ENCODE measurements around the gene GUSB. TPM values are rescaled to one million over a fixed set of nuclear protein-coding genes. Genes with fewer than 3 reads are reported as not detected.

GUSB gene
- total and polyA plus RNA-seq, 2 of the 8 experiments (the other 6 are each of a cell fraction or from before 2014, with no cell fraction given) = 43.6 to 71.3 TPM

DNA sequence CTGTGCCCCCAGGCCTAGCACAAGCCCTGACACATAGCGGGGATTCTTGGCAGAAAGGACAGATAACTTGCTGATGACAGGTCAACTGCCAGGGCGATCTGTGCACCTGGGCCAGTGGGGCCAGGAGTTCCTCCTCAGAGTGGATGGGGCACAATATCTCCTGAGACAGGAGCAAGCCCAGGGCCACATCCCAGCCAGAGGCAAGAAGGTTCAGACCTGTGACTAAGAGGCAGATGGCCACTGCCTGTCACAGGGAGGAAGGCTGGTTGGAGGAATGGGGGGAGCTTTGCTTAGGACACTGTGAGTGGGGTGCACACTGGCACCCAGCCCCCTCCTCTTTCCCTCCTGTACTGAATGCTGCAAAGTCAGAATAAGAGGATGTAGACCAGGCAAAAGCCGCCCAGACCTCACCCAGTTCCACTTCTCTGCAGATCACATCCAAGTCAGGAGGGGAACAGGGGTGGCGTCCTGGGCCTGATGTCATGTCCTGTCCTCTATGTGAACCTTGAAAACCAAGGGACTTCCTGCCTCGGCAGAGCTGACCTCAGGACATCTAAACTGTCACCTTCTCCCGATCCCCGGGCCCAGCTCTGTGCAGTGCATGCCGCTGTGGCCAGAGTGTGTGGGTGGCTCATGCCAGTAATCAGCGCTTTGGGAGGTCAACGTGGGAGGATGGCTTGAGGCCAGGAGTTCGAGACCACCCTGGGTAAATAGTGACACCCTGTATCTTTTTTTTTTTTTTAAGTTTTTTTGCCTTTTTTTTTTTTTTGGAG, 1.3 kb downstream of the GUSB start:
- ChIA-PET POLR2A (ENCODE audit: partially characterized antibody) (interaction anchor here (0.5 to 2.1 kb wide), 5 partner anchors 9 to 20 kb away, joined by 3 to 6 read pairs (median 3); no protein-coding TSS in a partner anchor), CTCF (ENCODE audit: partially characterized antibody) (no interaction called here)
- no peak overlapping the region for H3K4ac ChIP-seq (replicated peaks; ENCODE audit: insufficient read length, low read depth, low read length)
- H4K20me1 ChIP-seq (replicated peaks in 1 of 2; ENCODE audit: control insufficient read depth in 1 of 2, insufficient read depth in 2 of 2, low read length in 2 of 2) = peaks cover 4 to 16% of the 10 kb centered on the region in 2 experiments
- H3K14ac ChIP-seq (ENCODE audit: insufficient read length) = no peak overlapping the region
- no peak overlapping the region for H4K5ac ChIP-seq (ENCODE audit: insufficient read length, low read depth, low read length)
- no peak overlapping the region for H3K56ac ChIP-seq (replicated peaks; ENCODE audit: insufficient read length, low read depth, low read length)
- peaks cover 7 to 17% (median 10%) of the 10 kb centered on the region in 4 experiments; a peak in 7 of 8 replicates for H3K36me3 ChIP-seq (ENCODE audit: control insufficient read depth in 2 of 4, insufficient read depth in 4 of 4, low read length in 3 of 4)
- peak overlapping the region in 3 of 4 experiments; percentile 64 to 93 (median 86); a peak in 6 of 8 replicates for H3K4me3 ChIP-seq (ENCODE audit: extremely low read depth in 1 of 4, insufficient read depth in 2 of 4, low read depth in 3 of 4, low read length in 4 of 4)
- no peaks in the 10 kb centered on the region for H3K23me2 ChIP-seq (ENCODE audit: low read depth, low read length)
- H3K79me2 ChIP-seq (ENCODE audit: control insufficient read depth in 1 of 2, insufficient read depth in 2 of 2, low read length in 2 of 2) = peaks cover 0 to 16% of the 10 kb centered on the region in 2 experiments; a peak in 2 of 4 replicates
- no peak overlapping the region for H2BK120ac ChIP-seq (replicated peaks; ENCODE audit: low read depth, low read length)
- no peak overlapping the region for H2BK5ac ChIP-seq (ENCODE audit: low read depth, low read length)
- H3K9ac ChIP-seq (replicated peaks in 1 of 4; ENCODE audit: extremely low read depth in 1 of 4, low read depth in 3 of 4, low read length in 3 of 4) = peak overlapping the region in 1 of 4 experiments; percentile 18; a peak in 1 of 7 replicates
- H2AK5ac ChIP-seq (ENCODE audit: low read depth, low read length) = no peak overlapping the region
- H3K18ac ChIP-seq (ENCODE audit: extremely low read depth, low read length) = no peak overlapping the region
- H2BK15ac ChIP-seq (ENCODE audit: low read length) = no peak overlapping the region
- H3K27ac ChIP-seq (ENCODE audit: low read depth, low read length) = no peak overlapping the region
- H3K9me3 ChIP-seq (ENCODE audit: insufficient read depth in 2 of 2, low read depth in 1 of 2, low read length in 1 of 2) = no peaks in the 10 kb centered on the region
- no peaks in the 10 kb centered on the region; the same call in none of the 2 replicates for H3K79me1 ChIP-seq (ENCODE audit: low read depth, low read length)
- WGBS, 2 experiments (ENCODE audit: extremely low coverage in 1 of 2, insufficient coverage in 1 of 2, insufficient read length in 1 of 2, insufficient replicate concordance in 2 of 2, low coverage in 1 of 2, low lambda C conversion rate in 2 of 2, missing lambda C conversion rate in 1 of 2) = 88% methylated on average over 11 of the region's 11 CpGs; no CpG with 5 or more reads in 1 of the 2 experiments
- H2BK20ac ChIP-seq (ENCODE audit: low read length) = no peak overlapping the region
- no peak overlapping the region for H2BK12ac ChIP-seq (ENCODE audit: low read depth, low read length)
- no peak overlapping the region for H2AFZ ChIP-seq (ENCODE audit: low read length)
- no peak overlapping the region; the same call in 1 of the 2 replicates for H4K8ac ChIP-seq (ENCODE audit: extremely low read depth, insufficient read depth, low read length)
- FAIRE-seq (no peak), DNase-seq (ENCODE audit: low read depth in 1 of 2, low spot score in 2 of 2) (no peak)
- peaks cover 0 to 6% (median 2%) of the 10 kb centered on the region in 4 experiments; a peak in 4 of 7 replicates for H3K4me1 ChIP-seq (replicated peaks in 1 of 4; ENCODE audit: control insufficient read depth in 3 of 4, insufficient read depth in 4 of 4, low read length in 3 of 4)
- no peaks in the 10 kb centered on the region for H3K27me3 ChIP-seq (replicated peaks in 1 of 4; ENCODE audit: control insufficient read depth in 3 of 4, extremely low read depth in 1 of 4, insufficient read depth in 3 of 4, low read length in 3 of 4)
- no peak overlapping the region for H4K91ac ChIP-seq (replicated peaks; ENCODE audit: insufficient read length, low read length)
- H3K4me2 ChIP-seq (ENCODE audit: insufficient read depth in 1 of 2, low read depth in 2 of 2, low read length in 2 of 2) = peak overlapping the region; percentile 17 to 65
- TF ChIP-seq TEAD4 (IDR thresholded peaks at IDR 0.05; ENCODE audit: low read depth, low read length) (no peak), TCF12 (IDR thresholded peaks at IDR 0.05; ENCODE audit: low read depth, low read length) (no peak), HDAC2 (IDR thresholded peaks at IDR 0.05; ENCODE audit: borderline replicate concordance in 1 of 2, low read depth in 2 of 2, low read length in 2 of 2) (no peak)
- no peak overlapping the region for H3K23ac ChIP-seq (ENCODE audit: insufficient read length)

Data from H1 (cell line).